Measurements from ENCODE around the gene EMSY.

EMSY gene

DNA sequence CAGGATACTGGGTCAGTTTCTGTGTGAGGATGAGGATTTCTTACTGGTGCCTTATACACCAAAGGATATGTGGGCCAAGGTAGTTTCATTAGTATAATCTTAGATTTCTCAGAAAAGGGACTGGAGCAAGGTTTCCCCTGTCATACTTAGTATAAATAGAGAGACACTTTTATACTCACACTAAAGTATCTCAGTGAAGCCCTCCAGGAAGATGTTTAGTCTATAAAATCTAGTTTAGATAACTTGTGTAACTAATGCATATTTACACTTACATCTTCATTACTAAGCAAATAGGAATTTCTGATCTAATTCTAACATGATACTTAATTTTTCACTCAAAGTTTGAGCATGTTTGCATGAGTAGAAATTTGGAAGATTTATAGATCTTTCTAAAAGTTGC is 11.1 kb downstream of the EMSY start:
- DNase-seq: no peak

DNA sequence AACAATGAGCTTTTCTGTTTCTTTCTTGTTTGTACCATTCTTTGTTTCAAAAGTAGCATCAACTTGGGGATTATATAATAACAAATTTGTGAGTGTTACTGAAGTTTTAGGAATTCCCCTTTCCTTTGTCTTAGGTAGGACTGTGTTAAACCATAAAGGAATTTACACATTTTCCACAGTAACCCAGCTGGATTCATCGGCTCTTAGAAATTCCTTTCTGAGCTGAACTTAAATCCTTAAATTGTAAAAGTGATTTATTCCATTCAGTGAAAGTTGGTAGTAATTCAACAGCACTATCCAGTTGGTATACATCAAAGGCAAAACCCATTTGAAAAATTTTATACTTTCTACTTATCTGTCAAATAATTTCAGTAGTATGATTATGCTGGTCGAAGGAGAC is 11.8 kb downstream of the EMSY start:
- no peak for DNase-seq

DNA sequence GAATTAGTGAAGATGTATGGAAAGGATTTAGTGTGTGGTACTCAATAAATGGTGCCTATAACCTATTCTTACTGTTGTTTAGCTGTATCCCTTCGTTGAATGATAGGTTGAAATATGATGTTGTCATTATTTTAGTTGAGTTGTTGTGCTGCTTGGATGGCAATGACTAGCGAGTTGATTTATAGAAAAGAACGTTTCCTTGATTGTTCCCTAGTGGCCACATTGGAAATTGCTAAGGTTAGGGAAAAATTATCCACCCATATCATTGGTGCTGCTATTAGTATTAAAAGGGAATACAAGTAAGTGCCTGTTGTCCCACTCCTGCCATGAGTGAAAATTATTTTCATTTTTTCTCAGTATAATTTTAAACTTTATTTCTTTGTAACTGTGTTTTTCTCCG is 14.5 kb downstream of the EMSY start:
- no peak for DNase-seq

DNA sequence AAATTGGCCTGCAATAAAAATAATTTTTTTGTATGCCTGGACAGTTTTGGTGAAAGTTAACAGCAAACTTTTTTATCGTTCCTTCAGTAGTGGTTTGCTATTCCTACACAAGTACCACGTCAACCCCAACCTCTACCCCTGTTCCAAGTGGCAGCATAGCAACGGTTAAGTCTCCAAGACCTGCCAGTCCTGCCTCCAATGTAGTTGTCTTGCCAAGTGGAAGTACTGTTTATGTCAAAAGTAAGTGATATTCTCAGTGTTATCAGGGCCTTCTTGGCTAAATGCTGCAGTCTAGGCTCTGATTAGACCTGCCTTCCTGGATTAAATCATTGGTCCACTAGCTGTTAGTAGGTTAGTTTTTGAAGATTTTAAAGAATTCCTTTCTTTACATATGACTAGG is 15.0 kb downstream of the EMSY start:
- no peak for DNase-seq

DNA sequence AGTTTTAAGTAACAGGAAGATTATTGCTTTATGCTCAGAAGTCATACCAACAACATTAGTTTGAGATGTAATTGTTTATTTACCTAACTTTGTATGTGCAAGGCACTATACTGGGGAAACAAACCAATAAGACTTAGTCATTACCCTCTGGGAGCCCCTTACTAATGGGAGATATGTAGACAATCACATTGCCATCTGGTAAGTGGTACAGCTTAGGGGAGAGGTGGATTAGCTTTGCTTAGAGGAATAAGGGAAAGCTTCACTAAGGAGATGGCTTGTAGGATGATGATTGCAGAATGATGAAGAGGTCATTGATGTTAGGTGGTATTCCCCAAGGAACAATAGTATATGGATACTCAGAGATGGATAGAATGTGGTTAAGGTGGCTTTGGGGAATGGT is 17.5 kb downstream of the EMSY start:
- DNase-seq: no peak

DNA sequence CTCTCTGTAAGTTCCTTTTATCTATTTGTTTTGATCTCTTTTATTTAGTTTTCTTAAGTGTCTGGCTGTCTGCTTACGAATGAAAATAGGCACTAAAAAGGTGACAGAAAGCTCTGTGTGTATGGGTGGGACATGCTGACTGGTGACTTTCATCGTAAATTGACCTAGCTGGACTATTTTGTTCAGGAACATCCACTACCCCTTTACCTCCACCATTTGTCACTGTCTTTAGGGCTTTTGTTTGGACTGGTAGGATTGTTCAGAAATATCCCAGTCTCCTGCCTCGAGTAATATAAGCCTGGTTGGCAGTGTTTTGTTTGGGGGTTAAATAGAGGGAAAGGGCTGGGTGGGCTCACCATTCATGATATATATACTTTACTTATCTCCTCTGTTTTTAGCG is 20.9 kb downstream of the EMSY start:
- DNase-seq: no peak

DNA sequence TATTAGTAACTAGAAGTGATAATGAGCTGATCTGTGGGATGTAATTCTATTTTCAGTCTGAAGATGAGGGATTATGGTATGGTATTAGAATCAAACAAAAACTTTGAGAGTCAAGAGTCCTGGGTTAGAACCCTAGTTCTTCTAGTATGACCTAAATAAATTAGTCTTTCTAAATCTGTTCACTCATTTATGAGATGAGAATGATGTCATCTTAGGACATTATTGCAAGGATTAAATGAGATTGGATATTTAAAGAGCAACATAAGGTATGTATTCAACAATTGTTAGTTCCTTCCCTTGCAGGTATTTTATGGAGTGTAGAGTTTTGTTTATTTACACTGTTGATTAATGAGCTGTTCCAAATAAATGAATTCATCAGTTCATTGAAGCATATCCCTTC is 21.8 kb downstream of the EMSY start:
- no peak for DNase-seq

DNA sequence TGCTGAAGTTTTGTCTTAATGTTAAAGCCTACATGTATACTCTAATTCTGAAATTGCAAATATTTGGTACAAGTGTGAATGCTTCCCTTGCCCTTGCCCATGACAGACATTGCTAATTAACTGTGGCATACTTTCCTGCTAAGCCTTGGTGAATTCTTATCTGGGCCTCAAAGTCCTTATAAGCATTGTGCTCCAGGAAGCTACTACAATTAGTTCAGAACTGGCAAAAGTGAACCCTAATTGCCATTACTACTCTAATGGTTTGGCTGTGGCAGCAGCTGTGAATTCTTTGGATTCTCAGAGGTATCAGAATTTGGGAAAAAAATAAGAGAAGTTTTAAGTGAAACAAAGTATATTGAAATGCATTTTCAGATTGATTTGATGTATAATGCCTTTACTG is 24.3 kb downstream of the EMSY start:
- no peak for DNase-seq

DNA sequence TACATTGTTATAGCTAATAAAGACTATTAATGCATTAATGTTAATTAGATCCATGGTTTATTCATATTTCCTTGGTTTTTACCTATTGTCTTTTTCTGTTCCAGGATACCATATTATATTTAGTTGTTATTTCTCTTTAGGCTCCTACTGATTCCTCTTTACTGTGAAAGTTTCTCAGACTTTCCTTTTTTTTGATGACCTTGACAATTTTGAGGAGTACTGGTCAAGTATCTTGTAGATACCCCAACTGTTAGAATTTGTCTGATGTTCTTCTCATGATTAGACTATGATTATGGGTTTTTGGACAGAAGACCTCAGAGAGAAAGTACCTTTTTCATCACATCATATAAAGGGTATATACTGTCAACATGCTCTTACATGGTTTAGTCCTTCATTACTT is 26.6 kb downstream of the EMSY start:
- no peak for DNase-seq

DNA sequence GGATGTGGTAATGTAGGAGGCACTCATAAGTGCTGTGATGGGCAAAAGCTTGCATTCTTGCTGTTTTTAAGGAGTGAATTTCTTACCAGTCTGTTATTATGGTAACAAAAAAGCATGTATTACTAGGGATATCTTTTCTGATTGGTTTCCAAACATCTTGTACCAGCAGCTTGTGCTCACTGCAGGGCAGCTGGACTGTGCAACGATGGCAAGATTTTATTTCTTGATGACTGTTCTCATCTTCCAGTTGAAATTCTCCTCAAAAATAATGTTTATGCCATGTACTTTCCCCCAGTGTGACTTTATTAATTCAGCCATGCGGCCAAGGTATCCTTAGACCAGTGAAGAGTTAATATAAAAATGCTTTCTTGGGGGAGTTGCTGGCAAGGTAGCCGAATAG is 35.4 kb downstream of the EMSY start:
- DNase-seq: no peak

DNA sequence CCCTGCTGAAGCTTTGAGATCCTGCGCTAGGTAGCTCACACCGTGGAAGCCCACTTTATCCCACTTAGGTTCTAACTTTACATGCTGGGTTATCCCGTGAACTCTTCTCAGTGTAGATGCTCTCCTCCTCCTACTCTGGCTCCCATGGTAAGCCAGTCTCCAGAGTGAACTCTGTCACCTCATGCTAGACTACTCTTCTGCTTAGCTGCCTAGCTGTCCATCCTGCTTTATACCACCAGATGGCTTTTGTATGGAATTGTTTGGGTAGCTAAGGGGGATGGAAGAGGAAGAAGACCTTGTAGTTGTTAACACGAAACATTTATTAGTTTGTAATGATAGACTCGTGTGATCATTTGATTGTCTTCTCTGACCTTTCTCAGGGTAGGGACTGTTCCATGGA is 46.8 kb downstream of the EMSY start:
- DNase-seq: no peak

DNA sequence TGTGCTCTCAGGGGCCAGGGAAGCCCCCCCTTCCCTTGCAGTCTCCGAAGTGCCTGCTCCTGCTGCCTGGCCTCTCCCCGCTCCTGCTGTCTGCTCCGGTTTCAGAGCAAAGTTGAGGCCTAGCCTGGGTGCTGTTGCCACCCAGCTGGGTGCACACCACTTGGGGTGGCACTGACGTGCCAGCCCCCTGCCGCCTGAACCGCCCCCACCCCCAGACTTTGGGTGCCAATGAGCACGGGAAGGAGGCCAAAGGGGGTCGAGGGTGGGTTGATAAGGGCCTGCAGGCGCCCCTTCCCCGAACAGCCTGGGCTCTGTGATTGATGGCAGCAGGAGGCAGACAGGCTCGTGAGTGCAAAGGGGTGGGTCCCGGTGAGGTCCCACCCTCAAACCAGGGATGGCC is 48.2 kb downstream of the EMSY start:
- no peak for DNase-seq

DNA sequence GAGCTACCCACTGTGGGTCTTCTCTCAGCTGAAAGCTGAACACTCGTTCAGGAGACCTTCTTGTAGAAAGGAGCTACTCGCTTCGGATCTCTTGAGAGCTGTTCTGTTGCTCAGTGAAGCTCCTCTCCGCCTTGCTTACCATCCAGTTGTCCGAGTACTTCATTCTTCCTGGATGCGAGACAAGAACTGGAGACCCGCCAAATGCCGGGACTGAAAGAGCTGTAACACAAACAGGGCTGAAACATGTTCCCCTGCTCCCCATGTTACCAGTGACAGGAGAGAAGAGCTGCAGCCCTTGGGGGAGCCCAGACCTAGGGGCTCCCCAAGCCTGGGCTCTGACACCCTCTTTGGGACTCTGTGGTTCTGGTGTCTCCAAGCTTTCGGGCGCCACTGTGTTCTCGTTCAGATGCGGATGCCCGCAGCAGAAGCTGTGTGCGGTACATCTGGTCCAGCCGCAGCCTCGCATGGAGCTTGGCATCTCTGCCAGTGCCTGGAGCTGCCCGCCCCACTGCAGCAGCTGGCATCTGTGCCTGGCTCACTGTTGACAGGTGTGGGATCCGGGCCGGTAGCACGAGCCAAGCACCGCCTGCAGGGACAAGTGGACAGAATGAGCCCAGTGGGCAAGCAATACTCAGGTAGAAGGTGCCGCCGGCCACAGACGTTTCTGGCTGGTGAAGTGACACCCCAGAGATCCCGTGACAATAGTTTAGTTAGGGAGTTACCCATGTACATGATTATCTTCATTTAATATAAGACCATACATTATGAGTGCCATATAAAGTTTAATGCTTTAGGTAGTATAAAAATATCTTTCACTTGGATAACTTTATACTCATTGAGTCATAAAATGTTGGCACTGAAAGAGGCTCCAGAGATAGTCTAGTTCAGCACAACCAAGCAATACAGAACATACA is 49.1 kb downstream of the EMSY start:
- DNase-seq: no peak

DNA sequence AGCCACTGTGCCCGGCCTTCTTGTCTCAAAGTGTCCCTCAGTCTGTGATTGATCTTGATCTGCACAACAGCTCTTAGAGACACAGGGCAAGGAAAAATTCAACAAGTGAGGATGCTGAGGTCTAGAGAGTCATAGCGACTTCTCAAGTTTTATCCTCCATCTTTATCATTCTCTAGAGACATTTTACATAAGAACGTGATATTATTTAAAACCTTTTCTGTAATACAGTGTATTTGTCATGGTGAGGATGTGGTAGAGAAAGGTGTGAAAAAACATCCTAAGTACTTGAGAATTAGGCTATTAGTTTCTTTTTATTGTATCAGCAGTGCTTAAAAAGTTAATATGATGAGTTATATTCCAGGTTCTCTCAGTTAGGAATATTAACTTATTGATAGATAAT is 50.2 kb downstream of the EMSY start:
- no peak for DNase-seq

DNA sequence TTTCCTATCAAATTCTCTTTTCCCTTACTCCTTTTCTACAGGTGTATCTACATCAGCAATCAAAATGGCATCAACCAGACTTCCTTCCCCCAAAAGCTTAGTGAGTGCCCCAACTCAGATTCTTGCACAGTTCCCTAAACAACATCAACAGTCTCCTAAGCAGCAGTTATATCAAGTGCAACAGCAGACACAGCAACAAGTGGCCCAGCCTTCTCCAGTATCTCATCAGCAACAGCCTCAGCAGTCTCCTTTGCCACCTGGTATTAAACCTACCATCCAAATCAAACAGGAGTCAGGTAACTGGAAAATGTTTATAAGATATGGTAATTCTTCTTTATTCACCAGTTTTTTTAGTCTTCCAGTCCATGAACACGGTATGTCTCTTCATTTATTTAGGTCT is 51.4 kb downstream of the EMSY start:
- DNase-seq: no peak

DNA sequence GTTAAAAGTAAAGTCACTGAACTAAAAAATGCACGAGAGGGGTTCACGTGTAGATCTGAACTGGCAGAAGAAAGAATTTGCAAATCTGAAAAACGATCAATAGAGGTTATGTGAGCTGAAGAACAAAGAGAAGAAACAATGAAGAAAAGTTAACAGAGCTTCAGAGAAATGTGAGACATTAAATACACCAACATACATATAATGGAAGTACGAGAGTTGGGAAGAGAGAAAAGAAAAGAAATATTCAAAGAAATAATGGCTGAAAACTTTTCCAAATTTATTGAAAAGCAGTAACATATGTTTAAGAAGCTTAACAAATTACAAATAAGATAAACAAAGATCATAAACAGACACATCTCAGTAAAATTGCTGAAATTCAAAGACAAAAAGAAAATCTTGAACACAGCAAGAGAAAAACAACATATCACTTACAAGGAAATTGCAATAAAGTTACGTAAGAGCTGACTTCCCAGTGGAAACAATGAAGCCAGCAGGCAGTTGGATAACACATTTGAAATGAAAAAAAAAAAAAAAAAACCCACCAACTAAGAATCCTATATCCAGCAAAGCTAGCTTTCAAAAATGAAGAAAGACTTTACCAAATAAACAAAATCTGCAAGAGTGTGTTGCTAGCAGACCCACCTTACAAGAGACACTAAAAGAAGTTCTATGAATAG is 56.8 kb downstream of the EMSY start:
- DNase-seq: no peak

DNA sequence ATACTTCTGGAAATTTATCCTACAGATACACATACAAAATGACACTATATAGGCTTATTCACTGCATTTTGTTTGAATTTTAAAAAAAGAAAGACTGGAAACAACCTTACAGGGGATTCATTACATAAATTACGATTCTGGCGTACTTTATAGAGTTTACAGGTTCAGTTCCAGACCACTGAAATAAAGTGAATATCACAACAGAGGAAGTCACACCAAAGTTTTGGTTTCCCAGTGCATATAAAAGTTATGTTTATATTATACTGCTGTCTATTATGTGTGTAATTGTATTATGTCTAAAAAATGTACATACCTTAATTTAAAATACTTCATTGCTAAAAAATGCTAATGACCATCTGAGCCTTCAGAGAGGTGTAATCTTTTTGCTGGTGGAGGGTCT is 62.0 kb downstream of the EMSY start:
- no peak for DNase-seq

DNA sequence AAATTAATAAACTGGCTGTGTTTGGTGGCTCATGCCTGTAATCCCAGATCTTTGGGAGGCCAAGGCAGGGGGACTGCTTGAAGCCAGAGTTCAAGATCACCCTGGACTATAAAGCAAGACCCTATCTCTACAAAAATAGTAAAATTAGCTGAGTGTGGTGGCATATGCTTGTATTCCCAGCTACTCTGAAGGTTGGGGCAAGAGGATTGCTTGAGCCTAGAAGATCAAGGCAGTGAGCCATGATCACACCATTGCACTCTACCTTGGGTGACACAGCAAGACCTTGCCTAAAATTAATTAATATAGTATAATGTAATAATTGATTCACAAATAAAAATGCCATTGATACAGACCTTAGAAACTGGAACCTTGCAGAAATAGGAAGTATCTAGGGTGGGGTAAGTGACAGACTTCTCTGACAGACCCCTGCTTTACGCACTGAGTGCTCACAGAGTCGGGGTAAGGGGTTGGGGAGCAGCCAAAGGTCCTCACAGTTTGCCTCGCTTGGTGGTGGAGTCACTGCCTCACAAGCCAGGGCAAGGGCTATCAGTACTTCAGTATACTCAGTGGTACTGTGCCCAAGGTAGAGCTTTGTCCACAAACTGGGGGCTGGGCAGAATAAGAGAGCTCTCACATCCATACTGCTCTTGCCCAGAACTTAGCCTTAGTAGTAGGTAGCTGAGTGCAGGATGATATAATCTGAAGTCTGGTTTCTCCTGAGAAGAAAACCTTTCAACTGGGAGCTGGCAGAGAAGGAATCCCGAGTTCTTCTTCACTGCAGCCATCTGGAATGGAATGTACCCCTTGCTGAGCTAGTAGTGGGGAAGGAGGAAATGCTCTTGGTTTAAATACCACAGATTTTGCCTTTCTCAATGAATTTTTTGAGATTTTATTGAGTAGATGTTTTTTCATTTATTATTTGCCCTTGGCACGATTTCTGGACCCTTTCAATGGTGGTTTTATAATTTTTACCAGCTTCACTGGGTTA is 65.5 kb downstream of the EMSY start:
- no peak for DNase-seq

DNA sequence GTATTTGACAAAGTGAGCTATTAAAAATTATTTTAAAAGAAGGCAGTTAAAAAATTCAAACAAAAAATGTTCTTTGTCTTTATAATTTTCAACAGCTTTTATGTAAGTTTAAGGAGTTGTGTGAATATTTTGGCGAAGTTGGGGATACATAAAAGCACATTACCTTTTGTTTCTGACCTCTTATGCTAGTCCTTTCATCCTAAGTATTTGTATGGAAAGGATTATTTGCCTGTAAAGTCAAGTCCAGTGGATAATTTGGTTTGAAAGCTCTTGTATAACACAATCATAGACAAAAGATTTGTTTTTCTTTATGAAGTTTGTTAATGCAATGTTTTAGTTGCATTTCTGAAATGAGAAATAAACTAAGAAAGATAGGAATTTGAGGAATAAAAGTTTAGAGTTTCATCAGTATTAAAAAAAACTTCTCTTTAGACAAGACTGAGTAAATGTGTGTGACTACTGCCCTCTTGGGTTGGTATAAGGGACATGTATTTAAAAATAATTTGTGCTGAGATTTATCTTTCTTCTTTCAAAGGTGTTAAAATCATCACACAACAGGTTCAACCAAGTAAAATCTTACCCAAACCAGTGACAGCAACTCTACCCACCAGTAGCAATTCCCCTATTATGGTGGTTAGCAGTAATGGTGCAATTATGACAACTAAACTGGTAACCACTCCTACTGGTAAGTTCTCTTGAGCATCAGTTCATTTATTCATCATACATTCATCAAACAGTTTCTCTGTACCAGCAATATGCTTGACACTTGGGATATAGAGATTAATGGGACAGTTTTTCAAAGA is 68.2 kb downstream of the EMSY start:
- no peak for DNase-seq

DNA sequence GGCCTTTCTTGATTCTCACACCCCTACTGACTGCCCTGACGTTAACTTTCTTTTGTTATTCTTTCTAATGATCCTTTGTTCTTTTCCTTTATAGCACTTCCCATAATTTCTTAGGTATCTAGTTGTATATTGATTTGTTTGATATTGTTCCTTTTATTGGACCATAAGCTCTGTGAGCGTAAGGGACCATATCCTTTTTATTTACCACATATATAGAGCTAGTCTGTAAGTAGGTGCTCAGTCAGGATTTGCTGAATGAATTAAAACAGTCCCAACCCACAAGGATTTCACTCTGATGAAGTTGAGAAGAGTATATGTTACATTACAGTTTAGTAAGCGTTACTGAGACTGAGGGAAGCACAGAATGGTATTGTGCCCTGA is 68.8 kb downstream of the EMSY start:
- DNase-seq: no peak

DNA sequence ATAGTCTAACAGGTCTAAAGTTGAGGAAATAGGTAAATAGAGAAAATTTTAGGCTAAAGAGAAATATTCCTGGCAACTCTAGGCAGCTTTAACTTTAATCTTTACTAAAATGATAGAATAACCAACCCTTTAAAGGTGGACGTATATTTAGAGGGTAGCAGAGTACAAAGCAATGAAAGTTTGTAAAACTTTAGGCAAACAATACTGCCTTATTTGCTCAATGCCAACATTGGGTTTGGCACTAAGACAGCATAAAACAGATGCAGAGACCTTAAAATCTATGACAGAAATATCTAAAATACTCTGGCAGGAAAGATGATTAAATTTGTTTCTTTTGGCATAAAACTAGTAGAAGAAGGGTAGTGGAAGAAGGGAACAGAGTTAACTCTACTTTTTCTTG is 70.7 kb downstream of the EMSY start:
- no peak for DNase-seq

DNA sequence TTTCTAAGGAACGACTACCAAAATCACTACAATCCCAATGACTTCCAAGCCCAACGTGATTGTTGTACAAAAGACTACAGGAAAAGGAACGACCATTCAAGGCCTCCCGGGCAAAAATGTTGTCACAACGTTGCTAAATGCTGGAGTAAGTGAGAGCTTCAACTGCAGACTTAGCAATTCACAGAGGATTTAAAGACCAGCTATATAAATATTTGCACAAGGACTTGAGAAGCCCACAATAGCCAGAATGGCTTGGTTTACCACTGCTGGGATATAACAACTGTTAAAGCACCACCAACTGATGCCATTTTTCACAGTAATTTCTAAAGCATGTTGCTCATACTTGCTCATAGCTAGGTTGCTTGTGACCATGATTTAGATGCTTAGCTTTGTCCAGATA is 78.3 kb downstream of the EMSY start:
- no peak for DNase-seq

Data from stimulated activated CD4-positive, alpha-beta T cell treated with anti-CD3 and anti-CD28 coated beads, Interleukin-4, amount 100 ng/mL, for 4 hours (primary cell).